Nephron (organoid): Measurements from ENCODE around the gene EARS2.

Source experiments
- H3K27ac Mint-ChIP-seq, 3 experiments: 2 replicates each; pipeline ENCODE4 v1.8.0; 2020; ENCODE audit warnings: mixed read lengths in 3 of 3, mild to moderate bottlenecking in 2 of 3, moderate library complexity in 1 of 3
- H3K27me3 Mint-ChIP-seq: 2 replicates; pipeline ENCODE4 v1.8.0; 2021; ENCODE audit warnings: low read depth, mild to moderate bottlenecking, moderate library complexity, mixed read lengths
- H3K36me3 Mint-ChIP-seq: 2 replicates; pipeline ENCODE4 v1.8.0; 2020; ENCODE audit warnings: low read depth, mixed read lengths
- H3K4me1 Mint-ChIP-seq: 2 replicates; pipeline ENCODE4 v1.8.0; 2020; ENCODE audit warnings: mixed read lengths
- H3K4me3 Mint-ChIP-seq, 3 experiments: 2 replicates each; pipeline ENCODE4 v1.8.0; 2020; ENCODE audit warnings: mild to moderate bottlenecking in 3 of 3, mixed read lengths in 3 of 3, moderate library complexity in 2 of 3
- H3K9me3 Mint-ChIP-seq: 2 replicates; pipeline ENCODE4 v1.8.0; 2020; ENCODE audit warnings: mixed read lengths
- TF ChIP-seq, protein P1 (sequence below), 3 experiments: fragments of 200-600 bp; sonication (generic); IDR thresholded peaks; one replicate each; pipeline ENCODE4 v1.5.0; 2021; ENCODE audit warnings: antibody characterized with exemption in 3 of 3; ENCODE audit not compliant: unreplicated experiment in 3 of 3

The EARS2 gene

GRCh38 chr16:23527961-23528643, 29.0 kb downstream of the EARS2 start:
- H3K4me1 Mint-ChIP-seq = no peaks in the 10 kb centered on the region
- TF ChIP-seq, protein P1, sequence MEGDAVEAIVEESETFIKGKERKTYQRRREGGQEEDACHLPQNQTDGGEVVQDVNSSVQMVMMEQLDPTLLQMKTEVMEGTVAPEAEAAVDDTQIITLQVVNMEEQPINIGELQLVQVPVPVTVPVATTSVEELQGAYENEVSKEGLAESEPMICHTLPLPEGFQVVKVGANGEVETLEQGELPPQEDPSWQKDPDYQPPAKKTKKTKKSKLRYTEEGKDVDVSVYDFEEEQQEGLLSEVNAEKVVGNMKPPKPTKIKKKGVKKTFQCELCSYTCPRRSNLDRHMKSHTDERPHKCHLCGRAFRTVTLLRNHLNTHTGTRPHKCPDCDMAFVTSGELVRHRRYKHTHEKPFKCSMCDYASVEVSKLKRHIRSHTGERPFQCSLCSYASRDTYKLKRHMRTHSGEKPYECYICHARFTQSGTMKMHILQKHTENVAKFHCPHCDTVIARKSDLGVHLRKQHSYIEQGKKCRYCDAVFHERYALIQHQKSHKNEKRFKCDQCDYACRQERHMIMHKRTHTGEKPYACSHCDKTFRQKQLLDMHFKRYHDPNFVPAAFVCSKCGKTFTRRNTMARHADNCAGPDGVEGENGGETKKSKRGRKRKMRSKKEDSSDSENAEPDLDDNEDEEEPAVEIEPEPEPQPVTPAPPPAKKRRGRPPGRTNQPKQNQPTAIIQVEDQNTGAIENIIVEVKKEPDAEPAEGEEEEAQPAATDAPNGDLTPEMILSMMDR (IDR thresholded peaks at IDR 0.05; ENCODE audit: unreplicated experiment in 3 of 3) = no peak

DNA sequence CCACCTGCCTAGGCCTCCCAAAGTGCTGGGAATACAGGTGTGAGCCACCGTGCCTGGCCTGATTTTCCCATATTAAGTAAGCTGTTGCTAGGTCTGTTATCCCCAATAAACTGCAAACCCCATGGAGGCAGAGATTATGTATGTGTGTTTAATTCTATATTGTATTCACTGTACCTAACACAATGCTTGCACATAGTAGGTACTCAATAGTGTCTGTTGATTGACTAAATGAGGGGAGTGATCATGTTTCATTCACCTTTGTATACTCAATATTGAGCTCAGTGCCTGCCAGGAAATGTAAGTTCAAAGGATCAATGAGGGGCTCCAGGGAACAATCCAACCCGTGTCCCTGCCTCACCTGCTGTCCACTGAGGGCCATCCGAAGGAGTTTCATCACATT, 32.3 kb downstream of the EARS2 start:
- H3K36me3 Mint-ChIP-seq = peaks cover 54% of the 10 kb centered on the region
- H3K4me1 Mint-ChIP-seq = no peaks in the 10 kb centered on the region
- H3K27me3 Mint-ChIP-seq = no peaks in the 10 kb centered on the region
- no peak overlapping the region for H3K4me3 Mint-ChIP-seq
- no peak overlapping the region for H3K27ac Mint-ChIP-seq
- H3K9me3 Mint-ChIP-seq = no peaks in the 10 kb centered on the region
- TF ChIP-seq, protein P1 (IDR thresholded peaks at IDR 0.05; ENCODE audit: unreplicated experiment in 3 of 3) = no peak

More at GRCh38 chr16:23527961-23528643, 29.0 kb downstream of the EARS2 start:
- H3K27me3 Mint-ChIP-seq = no peaks in the 10 kb centered on the region
- H3K9me3 Mint-ChIP-seq = no peaks in the 10 kb centered on the region
- H3K4me3 Mint-ChIP-seq = no peak overlapping the region
- peak overlapping the region; percentile 93 to 95 (median 94) for H3K27ac Mint-ChIP-seq
- peaks cover 41% of the 10 kb centered on the region for H3K36me3 Mint-ChIP-seq

GRCh38 chr16:23523876-23524385, 33.2 kb downstream of the EARS2 start:
- Mint-ChIP-seq H3K27me3 (no peaks in the 10 kb centered on the region), H3K36me3 (peaks cover 61% of the 10 kb centered on the region), H3K4me3 (no peak overlapping the region), H3K4me1 (no peaks in the 10 kb centered on the region), H3K9me3 (no peaks in the 10 kb centered on the region), H3K27ac (peak overlapping the region in 1 of 3 experiments; percentile 49)
- TF ChIP-seq, protein P1 (IDR thresholded peaks at IDR 0.05; ENCODE audit: unreplicated experiment in 3 of 3) = no peak

DNA sequence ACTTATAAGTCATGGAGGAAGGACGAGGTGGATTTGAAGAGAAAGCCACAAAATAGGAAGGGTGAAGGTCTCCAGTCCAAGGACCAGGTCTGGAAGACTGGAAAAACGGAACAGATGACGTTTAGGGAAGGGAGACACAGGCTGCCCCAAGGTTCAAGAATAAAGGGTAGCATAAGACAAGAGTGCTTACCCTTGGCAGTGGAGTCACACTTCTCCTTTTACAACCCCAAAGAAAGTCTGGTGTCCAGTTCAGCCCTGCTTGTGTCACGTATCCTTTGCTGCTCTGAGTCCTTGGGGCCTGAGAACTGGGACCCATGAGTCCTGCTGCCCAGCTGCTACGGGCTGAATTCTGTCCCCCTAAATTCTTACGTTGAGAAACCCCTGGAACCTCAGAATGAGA, 33.8 kb downstream of the EARS2 start:
- no peaks in the 10 kb centered on the region for H3K27me3 Mint-ChIP-seq
- H3K27ac Mint-ChIP-seq = no peak overlapping the region
- H3K36me3 Mint-ChIP-seq = peaks cover 65% of the 10 kb centered on the region
- H3K9me3 Mint-ChIP-seq = no peaks in the 10 kb centered on the region
- no peak overlapping the region for H3K4me3 Mint-ChIP-seq
- TF ChIP-seq, protein P1 (IDR thresholded peaks at IDR 0.05; ENCODE audit: unreplicated experiment in 3 of 3) = no peak
- peaks cover 3% of the 10 kb centered on the region for H3K4me1 Mint-ChIP-seq

GRCh38 chr16:23521965-23522364, 35.2 kb downstream of the EARS2 start:
- no peak overlapping the region for H3K4me3 Mint-ChIP-seq
- H3K36me3 Mint-ChIP-seq = peaks cover 58% of the 10 kb centered on the region
- H3K4me1 Mint-ChIP-seq = peaks cover 4% of the 10 kb centered on the region
- H3K27me3 Mint-ChIP-seq = no peaks in the 10 kb centered on the region
- H3K9me3 Mint-ChIP-seq = no peaks in the 10 kb centered on the region
- TF ChIP-seq, protein P1 (IDR thresholded peaks at IDR 0.05; ENCODE audit: unreplicated experiment in 3 of 3) = no peak
- no peak overlapping the region for H3K27ac Mint-ChIP-seq
